Right lobe of liver (tissue), 6 donors: Measurements from ENCODE around the gene PGGT1B. TPM values are rescaled to one million over a fixed set of nuclear protein-coding genes. Genes with fewer than 3 reads are reported as not detected.
A peak's percentile ranks its signal among the peaks of the same experiment; 100 is the strongest.

ENCODE experiments used
- ATAC-seq, 4 donors: fragments of 200-7000 bp; cut with Tn5 transposase; one replicate each; pipeline ENCODE4 v1.9.1; 2020; ENCODE audit warnings: mild to moderate bottlenecking in 4 of 4, moderate library complexity in 4 of 4
- DNase-seq, 3 donors: peaks; one replicate each; pipeline ENCODE4 v3.0.0-alpha.2; 2020
- H3K27ac ChIP-seq, 3 donors: fragments of 200-600 bp; one replicate each; pipeline ENCODE4 v1.8.0; 2022
- H3K27me3 ChIP-seq, 2 donors: fragments of 200-600 bp; one replicate each; pipeline ENCODE4 v1.8.0; 2022
- H3K36me3 ChIP-seq, 4 donors: fragments of 200-600 bp; sonication (generic) in 1 of 4; one replicate each; pipeline versions ENCODE4 v1.5.1 to v1.8.0; 2017 to 2022; ENCODE audit warnings: control low read depth in 1 of 4
- H3K4me1 ChIP-seq, 4 donors: fragments of 200-600 bp; sonication (generic) in 1 of 4; one replicate each; pipeline versions ENCODE4 v1.5.1 to v1.8.0; 2017 to 2022; ENCODE audit warnings: control low read depth in 1 of 4
- H3K4me3 ChIP-seq, 3 donors: fragments of 200-600 bp; one replicate each; pipeline ENCODE4 v1.8.0; 2022
- H3K9me3 ChIP-seq, 4 donors: fragments of 200-600 bp; sonication (generic) in 1 of 4; one replicate each; pipeline versions ENCODE4 v1.5.1 to v1.8.0; 2017 to 2022; ENCODE audit warnings: control low read depth in 1 of 4
- CTCF ChIP-seq, 4 donors: fragments of 200-600 bp in 3 of 4; fragments of 450-650 bp in 1 of 4; IDR thresholded peaks; one replicate each; pipeline versions ENCODE4 v1.5.1 to v1.8.0; 2016 to 2022; ENCODE audit warnings: antibody characterized with exemption in 4 of 4, mild to moderate bottlenecking in 2 of 4
- POLR2A ChIP-seq: fragments of 450-650 bp; IDR thresholded peaks from one replicate; pipeline ENCODE4 v1.6.1; 2017; ENCODE audit warnings: antibody characterized with exemption, mild to moderate bottlenecking
- whole genome bisulfite sequencing: methylation state at CpG from one replicate; pipeline ENCODE4 v1.1.6; 2018; ENCODE audit warnings: low coverage, low lambda C conversion rate; ENCODE audit not compliant: insufficient coverage; ENCODE audit errors: missing lambda C conversion rate; 5-methylcytosine and 5-hydroxymethylcytosine counted together
- intact Hi-C, 2 donors: fragments of 100-400 bp; cut with DNase I; formaldehyde crosslinking; loops; one replicate each; pipeline versions ENCODE4 v1.11.2 to v1.14.1; 2022
- total RNA-seq, 6 experiments: library from RNA; depleted of rRNA in 2 of 6; stranded (reverse); fragments of >200 nt in 2 of 6; fragmentation: NEBNext Ultra II Directional in 3 of 6; extraction: Animal tissue kit (Norgen Biotek cat#: 25700) in 3 of 6; gene quantifications; one replicate each; pipeline versions ENCODE4 v1.1.0 to v1.2.4, GENCODE V29; 2016 to 2023
- donor health status: DM: no; HTN: yes; CAD: no.
- donor health status: DM: no; HTN: no; CAD: no.
- donor health status: DM: no; HTN: no; CAD: no.
- donor health status: DM: no; HTN: yes; CAD: no.
- donor health status: DM: no; HTN: yes; CAD: no.

PGGT1B gene
- total RNA-seq, 6 experiments from 2014 or later: 7.1 to 29.3 (median 21.1) TPM

DNA sequence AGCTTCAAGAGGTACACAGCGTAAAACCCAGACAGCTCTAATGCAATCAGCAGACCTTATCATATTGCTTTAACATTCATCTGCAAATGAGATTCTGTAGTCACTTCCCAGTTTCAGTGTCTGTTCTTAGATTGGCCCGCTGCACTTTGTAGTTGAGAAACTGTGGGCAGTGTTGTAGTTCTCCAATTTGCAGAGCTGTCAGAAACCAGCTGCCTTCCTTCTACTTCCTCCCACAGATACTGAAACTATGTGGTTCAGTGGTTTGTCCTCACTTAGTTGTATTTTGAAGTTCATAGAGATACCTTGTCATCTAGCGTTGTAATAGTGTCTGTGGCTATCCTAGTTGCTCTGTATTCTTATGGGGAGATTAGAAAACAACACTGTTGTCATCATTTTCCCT is 53.4 kb downstream of the PGGT1B start:
- WGBS: 51% methylated on average over 3 of the region's 3 CpGs

DNA sequence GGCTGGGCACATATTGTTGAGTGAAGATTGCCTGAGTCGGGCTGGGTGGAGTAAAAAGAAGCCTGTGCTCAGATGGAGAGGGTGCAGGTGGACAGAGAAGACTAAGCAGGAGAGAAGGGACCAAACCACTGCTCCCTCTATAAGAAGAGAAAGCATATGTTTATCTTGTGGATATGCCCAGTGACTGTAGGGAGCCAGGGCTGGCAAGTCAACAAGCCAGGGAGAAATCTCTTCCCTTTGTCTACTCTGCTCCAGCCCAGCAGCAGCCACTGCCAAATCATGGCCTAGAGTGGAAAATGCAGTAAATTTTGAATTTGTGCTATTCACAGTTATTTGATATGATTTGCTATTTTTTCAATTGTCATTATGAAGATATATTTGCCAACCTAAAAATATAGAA is 59.7 kb downstream of the PGGT1B start:
- no peaks in the 10 kb centered on the region for H3K36me3 ChIP-seq
- no peak overlapping the region for H3K27ac ChIP-seq
- no peak for TF ChIP-seq POLR2A
- TF ChIP-seq CTCF (IDR thresholded peaks at IDR 0.05): no peak
- 100% methylated on average over 1 of the region's 1 CpG for WGBS
- H3K4me3 ChIP-seq: no peak overlapping the region
- H3K9me3 ChIP-seq: no peaks in the 10 kb centered on the region
- H3K27me3 ChIP-seq: no peaks in the 10 kb centered on the region
- intact Hi-C loops: no loop called here
- DNase-seq (no peak), ATAC-seq (no peak)
- H3K4me1 ChIP-seq: no peaks in the 10 kb centered on the region

More for the DNA sequence above, 53.4 kb downstream of the PGGT1B start:
- TF ChIP-seq CTCF (IDR thresholded peaks at IDR 0.05) (no peak), POLR2A (no peak)
- H3K4me1 ChIP-seq: peaks cover 0 to 4% (median 0%) of the 10 kb centered on the region in 4 donors
- no peak for DNase-seq
- no peak overlapping the region for H3K27ac ChIP-seq
- H3K27me3 ChIP-seq: no peaks in the 10 kb centered on the region
- no peaks in the 10 kb centered on the region for H3K36me3 ChIP-seq
- no peaks in the 10 kb centered on the region for H3K9me3 ChIP-seq
- intact Hi-C loops: no loop called here
- peak; percentile 64 to 89 (median 76) for ATAC-seq
- no peak overlapping the region for H3K4me3 ChIP-seq

DNA sequence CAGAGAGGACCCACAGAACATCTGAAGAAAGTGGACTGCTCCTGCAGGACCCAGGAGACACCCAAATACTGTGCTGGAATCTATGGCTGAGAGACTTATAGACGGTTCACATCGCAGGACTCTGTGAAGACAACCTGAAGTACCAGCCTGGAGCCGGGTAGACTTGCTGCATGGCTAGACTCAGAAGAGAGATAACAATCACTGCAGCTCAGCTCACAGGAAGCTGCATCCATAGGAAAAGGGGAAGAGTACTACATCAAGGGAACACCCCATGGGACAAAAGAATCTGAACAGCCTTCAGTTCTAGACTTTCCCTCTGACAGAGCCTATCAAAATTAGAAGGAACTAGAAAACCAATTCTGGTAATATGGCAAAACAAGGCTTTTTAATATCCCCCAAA is 66.5 kb downstream of the PGGT1B start:
- ATAC-seq: no peak
- intact Hi-C loops: no loop called here
- Histone ChIP-seq H3K27ac (no peak overlapping the region), H3K27me3 (no peaks in the 10 kb centered on the region), H3K4me1 (peaks cover 0 to 10% (median 3%) of the 10 kb centered on the region in 4 donors), H3K36me3 (no peaks in the 10 kb centered on the region), H3K9me3 (no peaks in the 10 kb centered on the region), H3K4me3 (no peak overlapping the region)
- 88% methylated on average over 3 of the region's 3 CpGs for WGBS
- no peak for TF ChIP-seq CTCF (IDR thresholded peaks at IDR 0.05)
- no peak for TF ChIP-seq POLR2A
- no peak for DNase-seq

DNA sequence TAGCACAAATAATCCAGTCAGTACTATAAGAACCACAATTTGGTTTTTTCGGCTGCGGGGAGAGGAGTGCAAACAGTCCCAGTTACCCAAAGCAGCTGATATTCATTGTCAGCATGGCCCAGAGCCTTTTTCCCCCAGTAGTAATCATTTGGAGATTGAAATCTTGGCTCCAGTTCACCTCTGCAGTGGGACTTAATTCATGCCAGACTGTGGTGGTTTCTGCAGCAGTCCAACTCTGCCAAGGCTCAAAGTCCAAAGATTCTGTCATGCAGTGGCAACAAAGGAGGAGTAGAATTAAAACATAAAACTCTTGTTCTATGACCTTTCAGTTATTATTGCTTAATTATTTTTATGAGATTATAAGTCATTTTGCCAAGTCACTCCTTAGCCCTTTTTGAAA is 68.0 kb downstream of the PGGT1B start:
- Histone ChIP-seq H3K27ac (peak overlapping the region in 1 of 3 donors; percentile 20), H3K4me1 (peaks cover 0 to 10% (median 3%) of the 10 kb centered on the region in 4 donors), H3K36me3 (no peaks in the 10 kb centered on the region), H3K27me3 (no peaks in the 10 kb centered on the region), H3K9me3 (no peaks in the 10 kb centered on the region), H3K4me3 (no peak overlapping the region)
- intact Hi-C loops: no loop called here
- DNase-seq (peak; percentile 29 to 81 (median 51)), ATAC-seq (peak; percentile 98 to 99 (median 99))
- WGBS: 10% methylated on average over 2 of the region's 2 CpGs
- TF ChIP-seq POLR2A: no peak

DNA sequence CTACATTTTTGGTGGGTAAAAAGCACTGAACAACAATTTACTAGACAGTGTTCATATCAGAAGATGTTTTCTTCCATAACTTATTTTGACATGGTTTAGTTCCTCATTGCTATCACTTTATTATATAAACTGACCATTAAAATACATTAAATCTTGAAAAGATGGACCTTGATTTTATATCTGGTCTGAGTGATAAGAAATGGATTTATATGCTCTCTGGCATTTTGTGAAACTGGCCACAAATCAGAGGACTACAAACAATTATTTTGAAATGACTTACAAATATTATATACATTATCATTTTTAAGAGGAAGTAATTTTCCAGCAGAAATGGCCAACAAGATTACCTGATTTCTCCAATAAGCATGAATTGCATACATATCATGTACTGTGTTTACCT is 69.4 kb downstream of the PGGT1B start:
- DNase-seq (no peak), ATAC-seq (no peak)
- TF ChIP-seq POLR2A (no peak), CTCF (IDR thresholded peaks at IDR 0.05) (no peak)
- Histone ChIP-seq H3K27me3 (no peaks in the 10 kb centered on the region), H3K27ac (no peak overlapping the region), H3K4me3 (no peak overlapping the region), H3K9me3 (no peaks in the 10 kb centered on the region), H3K4me1 (peaks cover 0 to 10% (median 3%) of the 10 kb centered on the region in 4 donors), H3K36me3 (no peaks in the 10 kb centered on the region)
- intact Hi-C loops: no loop called here
